HG03342 (cell line): ENCODE results near the gene CCR5.

Experiments used
- ATAC-seq: cut with Tn5 transposase; IDR thresholded peaks from one replicate; pipeline ENCODE4 v1.9.1; 2021; ENCODE audit warnings: mild to moderate bottlenecking, moderate library complexity; ENCODE audit not compliant: unreplicated experiment

Gene CCR5

GRCh38 chr3:46406443-46406787 lies 35.7 kb downstream of the CCR5 start:
- no peak for ATAC-seq

- peak; percentile 55 for ATAC-seq
Observed at GRCh38 chr3:46406788-46407611, 36.3 kb downstream of the CCR5 start, which contains the start of the genes CCR5AS and CCRL2. Gene CCR5AS (minus strand): TSS chr3:46407066. Gene CCRL2 (plus strand): TSS chr3:46407259. CDS start chr3:46408080, 821 bp downstream.

- ATAC-seq = no peak
Observed at GRCh38 chr3:46407970-46408369, 37.2 kb downstream of the CCR5 start.

GRCh38 chr3:46408853-46409252 lies 38.1 kb downstream of the CCR5 start:
- no peak for ATAC-seq

- ATAC-seq = no peak
Observed at GRCh38 chr3:46409739-46410489, 39.2 kb downstream of the CCR5 start.

GRCh38 chr3:46410669-46411068 lies 39.9 kb downstream of the CCR5 start:
- no peak for ATAC-seq

- ATAC-seq = no peak
Observed at GRCh38 chr3:46411271-46411670, 40.5 kb downstream of the CCR5 start.

GRCh38 chr3:46412786-46413298 lies 42.1 kb downstream of the CCR5 start:
- no peak for ATAC-seq

GRCh38 chr3:46413951-46414350 lies 43.2 kb downstream of the CCR5 start:
- no peak for ATAC-seq

GRCh38 chr3:46414739-46415138 lies 44.0 kb downstream of the CCR5 start:
- ATAC-seq = no peak

- no peak for ATAC-seq
Observed at GRCh38 chr3:46416125-46416810, 45.5 kb downstream of the CCR5 start.

GRCh38 chr3:46416811-46417510 lies 46.2 kb downstream of the CCR5 start:
- no peak for ATAC-seq

GRCh38 chr3:46417841-46418611 lies 47.3 kb downstream of the CCR5 start:
- ATAC-seq = no peak

GRCh38 chr3:46419816-46420215 lies 49.1 kb downstream of the CCR5 start:
- no peak for ATAC-seq

- ATAC-seq = no peak
Observed at GRCh38 chr3:46420931-46421330, 50.2 kb downstream of the CCR5 start.

- ATAC-seq = no peak
Observed at GRCh38 chr3:46422617-46423016, 51.9 kb downstream of the CCR5 start.

GRCh38 chr3:46423588-46423987 lies 52.8 kb downstream of the CCR5 start:
- no peak for ATAC-seq
